Loucy (cell line): ENCODE results near the gene CCDC70.
A peak's percentile ranks its signal among the peaks of the same experiment; 100 is the strongest.

Experiments used
- H2AFZ ChIP-seq: fragments of 200-600 bp; sonication (generic); 2 replicates; pipeline ENCODE4 v1.6.0; 2016; ENCODE audit warnings: antibody characterized with exemption, mild to moderate bottlenecking, low read length, moderate library complexity
- H3F3A ChIP-seq: fragments of 200-600 bp; 2 replicates; pipeline ENCODE4 v1.6.0; 2016; ENCODE audit warnings: antibody characterized with exemption, low read depth, mild to moderate bottlenecking
- H3K27me3 ChIP-seq: fragments of 200-600 bp; sonication (generic); 2 replicates; pipeline ENCODE4 v1.6.1; 2014; ENCODE audit warnings: low read length, mild to moderate bottlenecking; ENCODE audit not compliant: insufficient read depth, poor library complexity, severe bottlenecking
- H3K36me3 ChIP-seq: fragments of 200-600 bp; sonication (generic); 2 replicates; pipeline ENCODE4 v1.6.1; 2016; ENCODE audit warnings: low read length; ENCODE audit not compliant: insufficient read depth
- H3K4me1 ChIP-seq: fragments of 200-600 bp; sonication (generic); 2 replicates; pipeline ENCODE4 v1.5.1; 2014; ENCODE audit warnings: low read length, mild to moderate bottlenecking; ENCODE audit not compliant: insufficient read depth, poor library complexity, severe bottlenecking
- H3K4me2 ChIP-seq: fragments of 200-600 bp; sonication (generic); 2 replicates; pipeline ENCODE4 v1.6.0; 2014; ENCODE audit warnings: antibody characterized with exemption, low read length, low read depth, mild to moderate bottlenecking; ENCODE audit not compliant: poor library complexity, severe bottlenecking
- H3K4me3 ChIP-seq: fragments of 200-600 bp; sonication (generic); 2 replicates; pipeline ENCODE4 v1.5.1; 2014; ENCODE audit warnings: low read length, mild to moderate bottlenecking, mixed read lengths; ENCODE audit not compliant: poor library complexity, severe bottlenecking
- H3K79me2 ChIP-seq: fragments of 200-600 bp; sonication (generic); 2 replicates; pipeline ENCODE4 v1.6.1; 2014; ENCODE audit warnings: low read length; ENCODE audit not compliant: insufficient read depth
- H3K9ac ChIP-seq: fragments of 200-600 bp; sonication (generic); 2 replicates; pipeline ENCODE4 v1.6.0; 2014; ENCODE audit warnings: mild to moderate bottlenecking, low read depth, low read length, moderate library complexity; ENCODE audit not compliant: poor library complexity, severe bottlenecking
- H3K9me2 ChIP-seq: fragments of 200-600 bp; sonication (generic); replicated peaks from 2 replicates; pipeline ENCODE4 v1.6.1; 2016; ENCODE audit warnings: low read depth, low read length, mixed read lengths
- H3K9me3 ChIP-seq: fragments of 200-600 bp; sonication (generic); 2 replicates; pipeline ENCODE4 v1.6.1; 2014; ENCODE audit warnings: mild to moderate bottlenecking, antibody characterized with exemption, low read length, low read depth; ENCODE audit not compliant: insufficient read depth
- H4K20me1 ChIP-seq: fragments of 200-600 bp; sonication (generic); 2 replicates; pipeline ENCODE4 v1.6.0; 2014; ENCODE audit warnings: antibody characterized with exemption, low read length, mild to moderate bottlenecking; ENCODE audit not compliant: insufficient read depth, poor library complexity, severe bottlenecking
- CTCF ChIP-seq: fragments of 200-600 bp; sonication (generic); conservative IDR thresholded peaks from 2 replicates; pipeline ENCODE4 v1.5.1; 2014; ENCODE audit warnings: mild to moderate bottlenecking, antibody characterized with exemption, low read length
- EZH2phosphoT487 ChIP-seq: fragments of 200-600 bp; IDR thresholded peaks from 2 replicates; pipeline ENCODE4 v1.6.1; 2018; ENCODE audit warnings: antibody characterized with exemption, mild to moderate bottlenecking, moderate library complexity, borderline replicate concordance

Gene CCDC70

DNA sequence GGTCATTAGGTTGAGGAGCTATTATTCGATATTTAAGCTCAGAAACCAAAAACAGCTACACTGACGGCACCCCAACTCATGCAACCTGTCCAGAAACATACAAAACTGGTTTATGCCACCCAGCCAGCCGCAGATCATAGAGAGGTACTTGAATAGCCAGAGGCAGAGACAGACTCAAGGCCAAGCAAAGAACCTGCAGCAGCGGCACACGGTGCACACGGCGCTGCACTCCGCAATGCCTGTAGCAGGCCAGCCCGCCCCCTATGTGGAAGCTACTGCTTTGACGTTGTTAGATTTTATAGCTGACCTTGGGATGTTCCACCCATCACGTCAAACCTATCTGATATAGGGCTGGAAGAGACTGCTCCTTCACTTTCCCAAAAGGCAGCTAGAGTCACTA lies 45.9 kb upstream of the CCDC70 start:
- no peaks in the 10 kb centered on the region for H4K20me1 ChIP-seq
- H3K9me2 ChIP-seq: no peaks in the 10 kb centered on the region
- H3K4me2 ChIP-seq: no peak overlapping the region
- H3K9ac ChIP-seq: no peak overlapping the region
- no peak for TF ChIP-seq EZH2phosphoT487
- no peak for TF ChIP-seq CTCF
- no peaks in the 10 kb centered on the region for H3K9me3 ChIP-seq
- no peaks in the 10 kb centered on the region for H3K27me3 ChIP-seq
- no peaks in the 10 kb centered on the region for H3F3A ChIP-seq
- no peaks in the 10 kb centered on the region for H3K79me2 ChIP-seq
- H3K36me3 ChIP-seq: no peaks in the 10 kb centered on the region
- H3K4me3 ChIP-seq: no peak overlapping the region
- peak overlapping the region; percentile 69 for H2AFZ ChIP-seq
- H3K4me1 ChIP-seq: peaks cover 38% of the 10 kb centered on the region

DNA sequence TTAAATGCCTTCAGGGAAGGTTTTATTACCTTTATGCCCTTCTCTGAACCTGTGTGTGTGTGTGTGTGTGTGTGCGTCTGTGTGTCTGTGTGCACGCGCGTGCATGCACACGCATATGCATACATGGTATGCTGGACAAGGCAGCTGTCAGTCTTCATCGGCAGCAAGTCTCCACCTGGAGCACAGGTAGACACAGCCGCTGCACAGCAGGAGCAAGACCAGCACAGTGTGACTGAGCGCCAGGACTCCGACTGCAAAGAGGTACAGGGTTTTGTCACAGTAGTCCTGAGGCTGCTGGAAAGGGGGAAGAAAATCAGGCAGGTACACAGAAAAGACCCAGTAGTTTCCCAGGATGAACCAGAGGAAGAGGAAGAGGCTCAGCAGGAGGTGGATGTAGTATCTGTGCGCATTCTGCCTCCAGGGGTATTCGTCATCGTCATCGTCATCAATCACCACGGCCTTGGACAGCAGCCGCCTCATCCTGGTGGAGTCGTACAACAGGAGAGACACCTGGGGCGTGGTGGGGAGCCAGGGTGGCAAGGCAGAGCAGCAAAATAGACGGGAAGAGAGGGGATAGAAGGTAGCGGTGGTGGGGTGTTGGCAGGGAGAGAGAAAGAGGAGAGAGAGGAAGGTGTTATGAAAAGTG lies 45.0 kb upstream of the CCDC70 start:
- H4K20me1 ChIP-seq: no peaks in the 10 kb centered on the region
- H3K27me3 ChIP-seq: no peaks in the 10 kb centered on the region
- H2AFZ ChIP-seq: no peak overlapping the region
- TF ChIP-seq EZH2phosphoT487 (no peak), CTCF (no peak)
- H3K4me1 ChIP-seq: peaks cover 39% of the 10 kb centered on the region
- H3K9ac ChIP-seq: no peak overlapping the region
- no peaks in the 10 kb centered on the region for H3K9me2 ChIP-seq
- no peaks in the 10 kb centered on the region for H3K36me3 ChIP-seq
- H3K9me3 ChIP-seq: no peaks in the 10 kb centered on the region
- no peak overlapping the region for H3K4me2 ChIP-seq
- no peak overlapping the region for H3K4me3 ChIP-seq
- H3F3A ChIP-seq: 0 out of 2 replicates have a peak, but pooled peaks cover 1% of the 10 kb centered on the region
- H3K79me2 ChIP-seq: no peaks in the 10 kb centered on the region

DNA sequence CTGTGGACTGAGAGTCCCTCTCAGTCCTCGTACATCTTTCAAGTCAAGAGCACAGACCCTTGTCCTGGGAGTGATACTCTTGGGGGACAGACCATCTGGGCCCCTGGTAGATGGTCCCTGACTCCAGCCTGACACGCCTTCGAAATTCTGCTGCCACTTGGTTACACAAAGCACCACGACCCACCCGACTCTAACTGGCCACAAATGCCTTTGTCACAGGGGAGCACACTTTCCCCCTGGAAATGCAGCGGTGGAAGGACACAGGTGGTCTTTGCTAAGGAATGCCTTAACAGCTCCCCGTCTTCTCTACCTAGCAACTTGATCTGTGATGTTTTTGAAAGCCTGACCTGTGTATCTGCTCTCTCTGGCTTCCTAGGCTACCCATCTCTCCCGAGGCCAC lies 44.1 kb upstream of the CCDC70 start:
- H3F3A ChIP-seq: 0 out of 2 replicates have a peak, but pooled peaks cover 3% of the 10 kb centered on the region
- H3K36me3 ChIP-seq: no peaks in the 10 kb centered on the region
- no peaks in the 10 kb centered on the region for H3K9me2 ChIP-seq
- no peak for TF ChIP-seq EZH2phosphoT487
- no peak for TF ChIP-seq CTCF
- no peak overlapping the region for H3K4me2 ChIP-seq
- no peaks in the 10 kb centered on the region for H3K9me3 ChIP-seq
- no peaks in the 10 kb centered on the region for H3K79me2 ChIP-seq
- H2AFZ ChIP-seq: no peak overlapping the region
- no peaks in the 10 kb centered on the region for H3K27me3 ChIP-seq
- H3K4me3 ChIP-seq: no peak overlapping the region
- no peak overlapping the region for H3K9ac ChIP-seq
- H4K20me1 ChIP-seq: no peaks in the 10 kb centered on the region
- H3K4me1 ChIP-seq: peaks cover 44% of the 10 kb centered on the region
